Muscle layer of colon (tissue), 2 donors: ENCODE results near the gene ERMARD.
"Not testable (repeated sequence)": the region's sequence is repeated elsewhere in the genome, so short reads cannot be mapped to it uniquely, and the experiment has no call there.

Source experiments
- H3K27ac ChIP-seq: one replicate; pipeline ENCODE4 v1.7.0; 2013; ENCODE audit warnings: low read depth, mild to moderate bottlenecking, low read length, moderate library complexity
- H3K27me3 ChIP-seq, 2 donors: one replicate each; pipeline ENCODE4 v1.7.0; 2013; ENCODE audit warnings: low read length in 2 of 2, mild to moderate bottlenecking in 2 of 2; ENCODE audit not compliant: insufficient read depth in 2 of 2, control insufficient read depth in 1 of 2
- H3K36me3 ChIP-seq: one replicate; pipeline ENCODE4 v1.7.0; 2013; ENCODE audit warnings: mild to moderate bottlenecking, low read length; ENCODE audit not compliant: insufficient read depth
- H3K4me1 ChIP-seq: one replicate; pipeline ENCODE4 v1.7.0; 2013; ENCODE audit warnings: mild to moderate bottlenecking, low read length; ENCODE audit not compliant: insufficient read depth
- H3K4me3 ChIP-seq, 2 donors: one replicate each; pipeline ENCODE4 v1.7.0; 2013; ENCODE audit warnings: low read length in 2 of 2, low read depth in 1 of 2, mild to moderate bottlenecking in 1 of 2, moderate library complexity in 1 of 2
- H3K9ac ChIP-seq: one replicate; pipeline ENCODE4 v1.7.0; 2013; ENCODE audit warnings: low read length
- H3K9me3 ChIP-seq: one replicate; pipeline ENCODE4 v1.7.0; 2013; ENCODE audit warnings: mild to moderate bottlenecking, low read length
- donor health status: abdominal sarcoma.
- donor health status: Adenocarcinoma of cecum.

Gene ERMARD

GRCh38 chr6:169741344-169741743 is 10.1 kb upstream of the ERMARD start:
- no peaks in the 10 kb centered on the region for H3K36me3 ChIP-seq
- H3K27ac ChIP-seq = no peak overlapping the region
- no peaks in the 10 kb centered on the region for H3K4me1 ChIP-seq
- no peak overlapping the region for H3K9ac ChIP-seq
- no peaks in the 10 kb centered on the region for H3K27me3 ChIP-seq
- no peak overlapping the region for H3K4me3 ChIP-seq
- H3K9me3 ChIP-seq = no peaks in the 10 kb centered on the region

- H3K27me3 ChIP-seq = no peaks in the 10 kb centered on the region
- H3K27ac ChIP-seq = no peak overlapping the region
- H3K9ac ChIP-seq = no peak overlapping the region
- H3K9me3 ChIP-seq = no peaks in the 10 kb centered on the region
- H3K36me3 ChIP-seq = no peaks in the 10 kb centered on the region
- no peak overlapping the region for H3K4me3 ChIP-seq
- peaks cover 8% of the 10 kb centered on the region for H3K4me1 ChIP-seq
Observed at GRCh38 chr6:169745405-169745804, 6.0 kb upstream of the ERMARD start.

GRCh38 chr6:169746556-169746955 is 4.9 kb upstream of the ERMARD start:
- no peak overlapping the region for H3K9ac ChIP-seq
- no peaks in the 10 kb centered on the region for H3K27me3 ChIP-seq
- H3K4me3 ChIP-seq = no peak overlapping the region
- H3K27ac ChIP-seq = no peak overlapping the region
- H3K9me3 ChIP-seq = no peaks in the 10 kb centered on the region
- H3K4me1 ChIP-seq = peaks cover 14% of the 10 kb centered on the region
- H3K36me3 ChIP-seq = no peaks in the 10 kb centered on the region

- Histone ChIP-seq H3K36me3 (no peaks in the 10 kb centered on the region), H3K9ac (peak overlapping the region; percentile 93), H3K27me3 (no peaks in the 10 kb centered on the region), H3K9me3 (no peaks in the 10 kb centered on the region), H3K4me3 (peak overlapping the region; percentile 78 to 83), H3K4me1 (peaks cover 25% of the 10 kb centered on the region), H3K27ac (peak overlapping the region; percentile 83)
Observed at GRCh38 chr6:169752074-169752623, 727 bp downstream of the ERMARD start.

GRCh38 chr6:169755162-169755561 is 3.7 kb downstream of the ERMARD start:
- Histone ChIP-seq H3K4me1 (peaks cover 19% of the 10 kb centered on the region), H3K9ac (no peak overlapping the region), H3K9me3 (no peaks in the 10 kb centered on the region), H3K36me3 (peaks cover 20% of the 10 kb centered on the region), H3K27me3 (no peaks in the 10 kb centered on the region), H3K27ac (no peak overlapping the region), H3K4me3 (no peak overlapping the region)

- Histone ChIP-seq H3K9me3 (no peaks in the 10 kb centered on the region), H3K27me3 (no peaks in the 10 kb centered on the region), H3K36me3 (peaks cover 50% of the 10 kb centered on the region), H3K27ac (no peak overlapping the region), H3K4me1 (no peaks in the 10 kb centered on the region), H3K9ac (no peak overlapping the region), H3K4me3 (no peak overlapping the region)
Observed at GRCh38 chr6:169763308-169763707, 11.9 kb downstream of the ERMARD start.

GRCh38 chr6:169763881-169764280 is 12.5 kb downstream of the ERMARD start:
- H3K4me3 ChIP-seq = no peak overlapping the region
- H3K4me1 ChIP-seq = no peaks in the 10 kb centered on the region
- peaks cover 44% of the 10 kb centered on the region for H3K36me3 ChIP-seq
- H3K27ac ChIP-seq = no peak overlapping the region
- no peak overlapping the region for H3K9ac ChIP-seq
- H3K9me3 ChIP-seq = no peaks in the 10 kb centered on the region
- no peaks in the 10 kb centered on the region for H3K27me3 ChIP-seq

GRCh38 chr6:169765789-169766188 is 14.4 kb downstream of the ERMARD start:
- H3K27me3 ChIP-seq, H3K9me3 ChIP-seq, H3K9ac ChIP-seq, H3K4me1 ChIP-seq, H3K4me3 ChIP-seq, H3K27ac ChIP-seq: not testable (repeated sequence)
- peaks cover 28% of the 10 kb centered on the region for H3K36me3 ChIP-seq

GRCh38 chr6:169766232-169766631 is 14.8 kb downstream of the ERMARD start:
- Histone ChIP-seq H3K27ac (no peak overlapping the region), H3K27me3 (no peaks in the 10 kb centered on the region), H3K4me3 (no peak overlapping the region), H3K9me3 (no peaks in the 10 kb centered on the region), H3K36me3 (peaks cover 24% of the 10 kb centered on the region), H3K9ac (no peak overlapping the region), H3K4me1 (no peaks in the 10 kb centered on the region)

- no peak overlapping the region for H3K4me3 ChIP-seq
- no peaks in the 10 kb centered on the region for H3K9me3 ChIP-seq
- peaks cover 26% of the 10 kb centered on the region for H3K36me3 ChIP-seq
- H3K27ac ChIP-seq = no peak overlapping the region
- H3K27me3 ChIP-seq = no peaks in the 10 kb centered on the region
- no peaks in the 10 kb centered on the region for H3K4me1 ChIP-seq
- no peak overlapping the region for H3K9ac ChIP-seq
Observed at GRCh38 chr6:169766921-169767736, 15.7 kb downstream of the ERMARD start.

- H3K4me1 ChIP-seq = no peaks in the 10 kb centered on the region
- H3K36me3 ChIP-seq = peaks cover 27% of the 10 kb centered on the region
- H3K27me3 ChIP-seq = no peaks in the 10 kb centered on the region
- no peak overlapping the region for H3K9ac ChIP-seq
- no peak overlapping the region for H3K4me3 ChIP-seq
- H3K27ac ChIP-seq = no peak overlapping the region
- no peaks in the 10 kb centered on the region for H3K9me3 ChIP-seq
Observed at GRCh38 chr6:169774347-169774746, 22.9 kb downstream of the ERMARD start.

GRCh38 chr6:169775321-169775720 is 23.9 kb downstream of the ERMARD start:
- Histone ChIP-seq H3K4me3 (no peak overlapping the region), H3K27me3 (no peaks in the 10 kb centered on the region), H3K4me1 (no peaks in the 10 kb centered on the region), H3K27ac (no peak overlapping the region), H3K36me3 (peaks cover 32% of the 10 kb centered on the region), H3K9me3 (no peaks in the 10 kb centered on the region), H3K9ac (no peak overlapping the region)
